Suprapubic skin (tissue), 4 donors: ENCODE data around the gene LGALS7B. TPM values are rescaled to one million over a fixed set of nuclear protein-coding genes. Genes with fewer than 3 reads are reported as not detected.
"Not testable (repeated sequence)": the region's sequence is repeated elsewhere in the genome, so short reads cannot be mapped to it uniquely, and the experiment has no call there.

Experiments
- DNase-seq, 2 donors: peaks; one replicate each; pipeline ENCODE4 v3.0.0-alpha.2; 2019; ENCODE audit warnings: low spot score in 2 of 2
- H3K27ac ChIP-seq: fragments of 200-600 bp; sonication (generic); one replicate; pipeline ENCODE4 v1.5.1; 2019
- H3K27me3 ChIP-seq: fragments of 200-600 bp; sonication (generic); one replicate; pipeline ENCODE4 v1.5.1; 2019
- H3K36me3 ChIP-seq: fragments of 200-600 bp; sonication (generic); one replicate; pipeline ENCODE4 v1.5.1; 2019
- H3K4me1 ChIP-seq: fragments of 200-600 bp; sonication (generic); one replicate; pipeline ENCODE4 v1.5.1; 2019
- H3K4me3 ChIP-seq: fragments of 200-600 bp; sonication (generic); one replicate; pipeline ENCODE4 v1.5.1; 2019; ENCODE audit warnings: mild to moderate bottlenecking
- H3K9me3 ChIP-seq: fragments of 200-600 bp; sonication (generic); one replicate; pipeline ENCODE4 v1.5.1; 2019
- CTCF ChIP-seq, 2 donors: fragments of 200-600 bp in 1 of 2; fragments of 450-650 bp in 1 of 2; sonication (generic) in 1 of 2; IDR thresholded peaks; one replicate each; pipeline ENCODE4 v1.5.1; 2016 to 2019; ENCODE audit warnings: antibody characterized with exemption in 2 of 2, mild to moderate bottlenecking in 1 of 2, moderate library complexity in 1 of 2
- EP300 ChIP-seq: sonication (generic); formaldehyde crosslinking; IDR thresholded peaks from one replicate; pipeline ENCODE4 v1.6.1; 2017; ENCODE audit warnings: antibody characterized with exemption
- POLR2A ChIP-seq, 2 donors: fragments of 450-650 bp; IDR thresholded peaks; one replicate each; pipeline ENCODE4 v1.6.1; 2017; ENCODE audit warnings: antibody characterized with exemption in 2 of 2, mild to moderate bottlenecking in 2 of 2, moderate library complexity in 2 of 2
- POLR2AphosphoS5 ChIP-seq, 3 donors: sonication (generic); formaldehyde crosslinking; IDR thresholded peaks; one replicate each; pipeline ENCODE4 v1.6.1; 2017; ENCODE audit warnings: antibody characterized with exemption in 3 of 3
- WGBS: methylation state at CpG from one replicate; pipeline ENCODE4 v1.1.5; 2018; 5-methylcytosine and 5-hydroxymethylcytosine counted together
- total RNA-seq, 4 donors: library from RNA; depleted of rRNA; stranded (reverse); fragments of >200 nt; gene quantifications; one replicate each; pipeline ENCODE4 v1.1.0, GENCODE V29; 2016

The LGALS7B gene
- total RNA-seq, 4 donors from 2014 or later: 1,712 to 6,564 (median 4,773) TPM

- TF ChIP-seq EP300 (no peak), POLR2AphosphoS5 (IDR thresholded peaks at IDR 0.05) (no peak)
- Histone ChIP-seq H3K36me3 (no peaks in the 10 kb centered on the region), H3K4me1 (no peaks in the 10 kb centered on the region), H3K27ac (no peak overlapping the region), H3K27me3 (no peaks in the 10 kb centered on the region), H3K9me3 (no peaks in the 10 kb centered on the region), H3K4me3 (no peak overlapping the region)
- no peak for DNase-seq
- 88% methylated on average over 6 of the region's 6 CpGs for WGBS
These were observed 17.4 kb downstream of the LGALS7B start for GRCh38 chr19:38806371-38806770.

GRCh38 chr19:38807374-38808098 lies 18.5 kb downstream of the LGALS7B start:
- not testable (repeated sequence) for DNase-seq, H3K9me3 ChIP-seq, H3K27ac ChIP-seq, H3K27me3 ChIP-seq, H3K4me1 ChIP-seq, H3K4me3 ChIP-seq, H3K36me3 ChIP-seq
- 87% methylated on average over 18 of the region's 18 CpGs for WGBS

DNA sequence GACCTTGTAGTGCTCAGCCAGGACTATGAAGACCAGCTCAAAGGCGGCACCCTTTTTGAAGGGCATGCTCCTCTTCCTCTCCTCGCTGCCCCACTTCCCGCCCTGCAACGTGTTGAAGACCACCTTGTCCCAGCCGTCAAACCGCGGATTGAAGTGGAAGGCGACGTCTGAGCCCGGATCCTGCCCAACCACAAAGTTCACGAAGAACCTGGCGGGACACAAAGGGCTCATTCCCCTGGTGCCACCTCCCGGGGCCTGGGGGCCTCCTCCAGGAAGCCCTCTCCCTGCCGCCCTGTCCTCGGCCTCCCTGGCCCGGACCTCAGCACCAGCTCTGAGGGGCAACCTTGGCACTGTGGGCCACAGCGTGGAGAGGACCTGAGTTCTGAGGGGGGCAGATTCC lies 19.7 kb downstream of the LGALS7B start:
- DNase-seq: no peak
- Histone ChIP-seq H3K9me3 (no peaks in the 10 kb centered on the region), H3K36me3 (peaks cover 4% of the 10 kb centered on the region), H3K4me1 (no peaks in the 10 kb centered on the region), H3K27me3 (no peaks in the 10 kb centered on the region), H3K27ac (no peak overlapping the region), H3K4me3 (no peak overlapping the region)
- TF ChIP-seq EP300: no peak
- no peak for TF ChIP-seq CTCF (IDR thresholded peaks at IDR 0.05)
- TF ChIP-seq POLR2A (IDR thresholded peaks at IDR 0.05): no peak
- no peak for TF ChIP-seq POLR2AphosphoS5 (IDR thresholded peaks at IDR 0.05)
- 94% methylated on average over 17 of the region's 17 CpGs for WGBS

DNA sequence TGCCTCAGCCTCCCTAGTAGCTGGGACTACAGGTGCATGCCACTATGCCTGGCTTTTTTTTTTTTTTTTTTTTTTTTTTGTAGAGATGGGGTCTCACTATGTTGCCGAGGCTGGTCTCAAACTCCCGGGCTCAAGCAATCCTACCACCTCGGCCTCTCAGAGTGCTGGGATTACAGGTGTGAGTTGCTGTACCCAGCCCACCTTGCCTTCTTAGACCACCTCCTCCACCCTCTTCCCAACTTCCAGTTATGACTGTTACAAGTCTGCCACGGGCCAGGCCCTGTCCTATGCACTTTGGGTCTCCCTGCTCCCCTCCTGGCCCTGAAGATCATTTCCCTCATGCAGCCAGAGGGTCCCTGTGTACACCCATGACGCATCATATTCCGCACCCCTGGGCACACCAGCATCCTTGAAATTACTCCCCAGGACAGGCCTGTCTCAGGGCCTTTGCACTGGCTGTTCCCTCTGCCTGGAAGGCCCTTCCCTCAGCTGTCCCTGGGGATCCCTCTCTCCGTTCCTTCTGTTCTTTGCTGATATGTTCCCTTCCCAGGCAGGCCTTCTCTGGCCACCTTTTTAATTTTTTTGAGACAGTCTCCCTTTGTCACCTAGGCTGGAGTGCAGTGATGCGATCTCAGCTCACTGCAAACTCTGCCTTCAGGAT lies 20.7 kb downstream of the LGALS7B start:
- Histone ChIP-seq H3K4me1 (no peaks in the 10 kb centered on the region), H3K27ac (no peak overlapping the region), H3K4me3 (no peak overlapping the region), H3K27me3 (no peaks in the 10 kb centered on the region), H3K36me3 (peaks cover 8% of the 10 kb centered on the region), H3K9me3 (no peaks in the 10 kb centered on the region)
- TF ChIP-seq CTCF (IDR thresholded peaks at IDR 0.05) (no peak), POLR2AphosphoS5 (IDR thresholded peaks at IDR 0.05) (no peak), EP300 (no peak), POLR2A (IDR thresholded peaks at IDR 0.05) (no peak)
- 94% methylated on average over 8 of the region's 8 CpGs for WGBS
- no peak for DNase-seq

DNA sequence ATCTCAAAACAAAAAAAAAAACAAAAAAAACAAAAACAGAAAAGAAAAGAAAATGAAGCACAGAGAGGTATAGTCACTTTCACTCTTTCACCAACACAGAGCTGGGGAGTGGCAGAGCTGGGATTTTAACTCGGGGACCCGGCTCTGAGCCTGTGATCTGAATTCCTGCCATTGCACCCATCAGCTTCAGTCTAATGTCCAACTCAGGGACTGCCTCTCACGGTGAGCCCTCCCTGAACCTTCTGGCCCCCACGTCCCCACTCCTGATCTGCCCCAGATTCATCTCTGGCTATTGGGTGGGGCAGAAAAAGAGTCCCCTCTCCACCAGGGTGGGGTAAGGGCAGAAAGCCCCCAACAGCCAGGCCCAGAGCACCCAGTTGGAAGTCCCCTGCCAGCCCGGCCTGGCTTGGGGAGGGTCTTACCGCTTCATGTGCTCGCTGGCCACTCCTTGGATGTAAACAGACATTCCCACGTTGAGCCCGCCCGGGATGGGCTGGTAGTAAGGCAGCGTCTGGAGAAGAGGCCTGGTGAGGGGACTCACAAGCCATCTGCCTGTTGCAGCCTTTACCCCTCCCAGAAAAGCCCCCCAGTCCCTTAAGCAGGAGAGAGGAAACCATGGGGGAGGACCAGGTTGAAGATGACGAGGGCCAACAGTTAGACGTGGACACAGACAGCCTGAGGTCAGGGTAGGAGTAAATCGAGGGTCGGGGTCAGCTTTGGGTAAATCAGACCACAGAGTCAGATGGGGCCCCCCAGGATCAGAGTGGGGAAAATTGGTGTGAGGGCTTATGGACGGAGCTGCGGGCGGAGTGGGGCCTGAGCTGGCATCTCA lies 23.2 kb downstream of the LGALS7B start:
- Histone ChIP-seq H3K27ac (no peak overlapping the region), H3K9me3 (no peaks in the 10 kb centered on the region), H3K36me3 (peaks cover 32% of the 10 kb centered on the region), H3K4me3 (no peak overlapping the region), H3K27me3 (no peaks in the 10 kb centered on the region), H3K4me1 (no peaks in the 10 kb centered on the region)
- TF ChIP-seq POLR2AphosphoS5 (IDR thresholded peaks at IDR 0.05): no peak
- TF ChIP-seq EP300: no peak
- no peak for TF ChIP-seq CTCF (IDR thresholded peaks at IDR 0.05)
- TF ChIP-seq POLR2A (IDR thresholded peaks at IDR 0.05): no peak
- 83% methylated on average over 18 of the region's 18 CpGs for WGBS
- no peak for DNase-seq

- H3K4me1 ChIP-seq: no peaks in the 10 kb centered on the region
- no peak for DNase-seq
- peaks cover 39% of the 10 kb centered on the region for H3K36me3 ChIP-seq
- WGBS: 90% methylated on average over 13 of the region's 15 CpGs
- no peak within 1 kb of the TSS for H3K4me3 ChIP-seq
- H3K9me3 ChIP-seq: no peaks in the 10 kb centered on the region
- no peaks in the 10 kb centered on the region for H3K27me3 ChIP-seq
- no peak within 1 kb of the TSS for H3K27ac ChIP-seq
- TF ChIP-seq CTCF (IDR thresholded peaks at IDR 0.05): no peak
- no peak for TF ChIP-seq EP300
- no peak for TF ChIP-seq POLR2AphosphoS5 (IDR thresholded peaks at IDR 0.05)
- no peak for TF ChIP-seq POLR2A (IDR thresholded peaks at IDR 0.05)
These were observed 23.9 kb downstream of the LGALS7B start, which contains the start of gene LGALS4 for GRCh38 chr19:38812841-38813320. Gene LGALS4 (minus strand): TSS chr19:38812945. CDS start chr19:38812886, 59 bp downstream.
